RPMI7951 (cell line): ENCODE data around the gene MBD5. TPM values are rescaled to one million over a fixed set of nuclear protein-coding genes. Genes with fewer than 3 reads are reported as not detected.

Experiments used
- DNase-seq: peaks from one replicate; pipeline ENCODE4 v3.0.0-alpha.2; 2012; ENCODE audit warnings: low read depth
- total RNA-seq: library from RNA; depleted of rRNA; stranded (reverse); fragments of >200 nt; shearing (Covaris generic); gene quantifications from 2 replicates; pipeline ENCODE4 v1.2.3, GENCODE V29; 2014; rRNA removed

MBD5 gene
- total RNA-seq, 1 experiment from 2014 or later: 11.9 TPM

DNA sequence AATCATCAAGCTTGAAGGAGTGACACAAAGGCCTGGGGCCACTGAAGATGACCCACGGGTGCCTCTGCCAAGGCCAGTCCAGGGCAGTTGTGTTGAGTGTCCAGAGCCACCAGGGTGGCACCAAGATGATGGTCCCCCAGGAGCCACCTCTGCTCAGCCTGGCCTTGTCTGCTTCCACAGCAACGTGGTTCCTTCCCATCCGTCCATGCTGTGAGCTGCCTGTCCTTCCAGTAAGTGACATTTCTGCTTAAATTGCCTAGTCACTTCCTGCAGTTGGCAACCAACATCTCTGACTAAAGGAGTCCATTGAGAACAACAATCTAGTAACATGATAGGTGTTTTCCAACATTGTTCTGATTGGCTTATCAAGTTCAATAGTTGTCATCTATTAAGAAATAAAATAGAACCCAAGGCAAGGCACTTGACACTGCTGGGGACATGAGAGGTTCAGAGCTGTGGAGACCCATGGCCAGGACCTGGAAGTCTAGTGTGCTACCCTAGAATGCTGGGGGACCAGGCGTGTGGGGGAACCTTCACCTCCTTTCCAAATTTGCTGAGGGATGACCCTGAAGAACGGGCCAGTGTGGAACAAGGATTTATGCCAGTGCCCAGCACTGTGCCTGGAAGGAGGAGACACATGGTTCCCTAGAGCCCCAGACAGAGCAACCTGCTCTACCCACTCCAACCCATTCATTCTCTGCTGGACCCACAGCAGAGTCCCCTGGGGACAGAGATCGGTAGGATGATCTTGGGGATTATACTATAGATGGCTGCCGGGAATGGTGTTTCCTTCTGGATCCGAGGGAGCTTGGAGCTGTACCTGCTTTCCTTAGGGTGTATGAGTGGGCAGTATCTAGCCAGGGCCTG is 524.7 kb downstream of the MBD5 start:
- DNase-seq: no peak

- DNase-seq: no peak
Measured at GRCh38 chr2:148546270-148546669, 525.4 kb downstream of the MBD5 start.

DNA sequence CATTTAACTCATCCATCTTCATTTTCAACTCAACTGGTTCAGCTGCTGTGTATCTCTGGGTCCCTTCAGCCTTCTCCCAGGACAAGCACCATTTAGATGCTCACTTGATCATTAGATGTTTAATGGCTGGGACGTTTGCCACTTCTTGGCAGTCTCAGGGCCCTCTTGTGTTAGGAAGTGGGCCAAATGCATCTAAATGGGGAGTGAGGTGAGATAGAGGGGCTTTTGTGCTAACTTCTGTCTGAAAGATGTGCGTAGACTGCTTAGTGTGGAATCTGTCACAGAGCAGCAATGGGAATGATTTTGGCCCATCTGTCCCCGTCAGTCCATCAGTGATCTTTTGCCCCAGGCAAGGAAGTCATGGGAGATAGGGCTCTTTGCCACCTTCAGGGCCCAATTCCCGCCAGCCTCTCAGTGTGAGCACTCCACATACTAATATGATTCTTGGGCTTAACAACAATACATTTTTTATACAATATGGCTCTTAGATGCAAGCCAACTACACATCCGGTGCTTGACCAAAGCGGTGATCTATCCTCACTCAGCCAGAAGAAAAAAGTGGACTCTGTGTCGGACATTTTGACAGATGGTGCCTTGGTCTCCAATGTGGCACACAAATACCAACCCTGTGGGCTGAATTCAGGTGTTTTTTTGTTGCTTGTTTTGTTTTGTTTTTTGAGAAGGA is 528.0 kb downstream of the MBD5 start:
- no peak for DNase-seq

DNA sequence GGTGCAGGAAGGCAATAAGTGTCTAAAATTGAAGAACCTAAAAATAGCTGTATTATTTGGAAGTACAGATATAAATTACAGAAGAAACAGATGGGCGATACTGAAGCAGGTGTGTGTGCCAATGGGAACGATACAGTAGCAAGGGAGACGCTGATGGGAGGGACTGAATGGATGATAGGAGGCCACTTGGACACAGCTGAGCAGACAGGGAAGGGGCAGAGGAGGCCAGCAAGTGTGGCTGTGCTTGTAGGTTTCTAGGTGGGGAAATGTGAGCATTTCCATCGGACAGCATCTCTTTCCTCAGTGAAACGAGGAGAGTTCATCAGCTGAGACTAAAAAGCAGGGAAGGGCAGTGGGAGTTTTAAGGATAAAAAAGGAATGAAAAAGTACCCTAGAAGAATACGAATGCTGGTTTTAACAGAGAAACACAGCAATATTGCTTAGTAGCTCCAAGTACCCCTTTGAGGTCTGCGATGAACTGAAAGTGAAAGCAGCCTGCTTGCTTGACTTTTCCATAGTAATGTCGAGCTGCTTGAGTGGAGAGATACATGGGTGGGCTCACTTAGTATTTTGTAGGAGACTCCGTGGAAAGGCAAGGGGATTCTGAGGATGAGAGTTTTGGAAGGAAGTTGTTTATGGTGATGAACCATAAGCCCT is 531.9 kb downstream of the MBD5 start:
- peak; percentile 45 for DNase-seq

DNA sequence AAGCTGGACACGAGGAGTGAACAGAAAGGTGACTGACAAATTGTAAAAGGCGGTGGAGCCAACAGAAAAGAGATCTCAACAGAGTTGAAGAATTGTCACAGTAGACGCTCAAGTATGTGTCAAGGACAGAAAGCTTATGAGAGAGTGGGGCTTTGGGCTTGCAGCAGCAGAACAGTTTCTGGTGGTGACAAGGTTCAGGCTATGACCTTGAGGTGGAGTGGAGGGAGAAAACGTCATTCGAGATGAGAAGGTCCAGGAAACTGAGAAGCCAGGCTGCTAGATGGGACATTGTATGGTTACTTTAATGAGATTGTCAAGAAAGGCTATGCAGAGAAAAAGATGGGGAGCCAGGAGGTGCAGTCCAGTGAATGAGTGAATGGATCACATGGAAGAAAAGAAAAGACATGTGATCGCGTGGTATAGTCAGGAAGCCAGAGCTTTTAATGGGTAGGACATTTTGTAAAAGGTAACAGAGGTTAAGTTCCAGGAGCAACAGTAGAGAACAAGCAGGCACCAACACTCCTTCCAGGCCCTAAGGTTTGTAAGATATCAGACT is 532.5 kb downstream of the MBD5 start:
- no peak for DNase-seq

DNA sequence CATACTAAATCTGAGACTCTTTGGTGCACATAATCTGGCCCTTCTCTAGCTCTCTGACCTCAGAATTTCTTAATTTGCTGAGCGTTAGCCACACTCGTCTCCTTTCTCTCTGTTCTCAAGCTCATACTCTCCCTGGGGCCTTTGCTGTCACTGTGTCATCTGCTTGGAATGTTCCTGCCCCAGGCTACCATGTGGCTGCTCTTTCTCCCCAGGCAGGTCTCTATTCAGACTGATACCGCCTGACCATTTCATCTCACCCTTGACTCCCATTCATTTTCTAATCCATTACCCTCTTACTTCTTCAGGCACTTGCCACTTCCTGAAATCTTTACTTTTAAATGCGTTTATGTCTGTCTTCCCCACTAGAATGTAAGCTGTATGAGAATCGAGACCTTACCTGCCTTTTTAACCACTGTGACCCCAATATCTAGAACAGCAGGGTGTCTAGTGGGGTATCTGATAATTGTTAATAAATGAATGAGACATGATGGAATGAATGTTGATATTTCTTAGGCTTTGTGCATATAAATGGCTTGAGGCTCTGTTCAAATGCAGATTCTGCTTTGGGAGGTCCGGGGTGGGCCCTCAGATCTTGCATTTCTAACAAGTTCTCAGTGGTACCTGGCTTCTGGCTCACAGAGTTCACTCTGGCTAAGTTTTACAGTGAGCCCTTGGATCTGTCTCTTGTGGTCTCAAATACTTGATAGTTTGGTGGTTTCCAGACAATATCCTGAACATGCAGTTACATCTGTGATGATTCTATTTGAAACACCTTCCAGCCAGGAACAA is 533.8 kb downstream of the MBD5 start:
- DNase-seq: peak; percentile 47

- DNase-seq: no peak
Measured at GRCh38 chr2:148555622-148556294, 534.9 kb downstream of the MBD5 start.

DNA sequence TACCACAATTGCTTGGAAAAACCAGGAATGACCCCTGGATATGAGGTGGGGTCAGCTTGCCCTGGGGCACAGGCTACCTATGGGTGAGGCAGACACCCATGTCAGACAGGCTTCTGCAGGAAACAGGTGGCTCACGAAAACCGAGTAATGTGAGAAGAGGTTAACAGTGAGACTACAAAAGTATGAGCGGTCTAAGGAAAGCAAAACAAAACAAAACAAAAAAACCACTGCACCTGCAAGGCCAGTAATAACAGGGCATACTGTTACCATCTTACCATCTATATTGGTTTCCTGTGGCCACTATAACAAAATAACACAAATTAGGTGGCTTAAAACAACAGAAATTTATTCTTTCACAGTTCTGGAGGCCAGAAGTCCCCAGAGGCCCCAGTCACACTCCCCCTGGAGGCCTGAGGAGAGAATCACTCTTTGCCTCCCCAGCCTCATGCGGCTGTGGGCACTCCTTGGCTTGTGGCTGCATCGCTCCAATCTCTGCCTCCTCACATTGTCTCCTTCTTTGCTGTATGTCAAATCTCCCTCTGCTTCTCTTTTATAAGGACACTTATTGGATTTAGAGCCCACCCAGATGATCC is 537.0 kb downstream of the MBD5 start:
- no peak for DNase-seq

- DNase-seq: peak; percentile 40
Measured at GRCh38 chr2:148560496-148560895, 539.6 kb downstream of the MBD5 start.

DNA sequence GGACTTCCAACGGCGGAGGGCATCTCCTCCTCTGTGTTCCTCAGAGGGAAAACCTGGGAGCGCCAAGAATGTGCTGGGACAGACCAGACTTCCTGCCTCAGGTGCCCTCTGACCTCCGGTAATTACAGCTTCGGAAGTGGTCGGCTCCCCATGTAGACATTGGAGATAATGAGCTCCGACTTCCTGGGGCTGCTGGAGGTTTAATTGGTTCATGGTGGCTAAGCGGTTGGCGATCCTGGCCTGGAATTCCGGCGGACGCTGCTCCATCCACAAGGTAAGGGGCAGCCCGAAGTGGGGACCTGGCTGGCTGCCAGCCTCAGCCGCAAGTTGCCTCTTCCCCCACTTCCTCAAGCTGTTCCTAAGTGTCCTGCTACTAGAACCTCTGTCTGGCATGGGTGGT is 540.5 kb downstream of the MBD5 start:
- peak; percentile 47 for DNase-seq

DNA sequence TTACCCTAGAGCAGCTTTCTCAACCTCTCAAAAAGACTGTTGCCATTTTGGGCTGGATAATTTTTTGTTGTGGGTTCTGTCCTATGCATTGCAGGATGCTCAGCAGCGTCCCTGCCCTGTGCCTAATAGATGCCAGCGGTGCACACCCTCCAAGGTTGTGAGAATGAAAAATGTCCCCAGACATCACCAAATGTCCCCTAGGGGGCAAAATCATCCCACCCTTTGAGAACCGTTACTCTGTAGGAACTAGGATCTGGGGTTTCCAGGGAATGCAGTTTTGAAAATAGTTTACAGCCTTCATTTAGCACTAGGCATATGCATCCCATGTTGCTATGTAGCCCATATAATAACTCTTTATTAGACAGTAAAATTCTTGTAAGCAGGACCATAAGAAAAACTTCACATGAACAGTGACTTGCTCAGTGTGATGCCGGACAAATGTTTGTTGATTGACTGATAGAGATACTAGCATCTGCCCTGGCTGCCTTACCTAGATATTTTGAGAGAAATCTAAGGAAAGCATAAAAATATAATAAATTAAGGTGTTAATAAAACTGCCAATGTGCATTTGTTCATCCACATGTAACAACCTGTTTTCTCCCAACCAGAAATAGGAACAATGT is 544.5 kb downstream of the MBD5 start:
- peak; percentile 21 for DNase-seq

Other genes with a start within 250 kb of the MBD5 start
- 6.8 and 7.6 TPM in 2 replicates for gene ACVR2A, start 176.1 kb upstream of the MBD5 start, total RNA-seq
- gene ORC4, start 354 bp upstream of the MBD5 start, total RNA-seq: 40.6 and 47.9 TPM in 2 replicates